GM13976 (cell line): ENCODE results near the gene C5orf22.
"Not testable (repeated sequence)": the region's sequence is repeated elsewhere in the genome, so short reads cannot be mapped to it uniquely, and the experiment has no call there.

Experiments
- DNase-seq: peaks from one replicate; pipeline ENCODE4 v3.0.0; 2012; ENCODE audit warnings: low spot score
- in situ Hi-C: fragments of 300-500 bp; cut with MboI; formaldehyde crosslinking; loops from one replicate; pipeline ENCODE4 v1.12.0; 2022; ENCODE audit warnings: low sequenced_read_pairs, mixed read lengths, inconsistent platforms; ENCODE audit not compliant: unreplicated experiment
- TF ChIP-seq, protein P1 (sequence below): IDR thresholded peaks from 2 replicates; pipeline ENCODE4 v1.5.1; 2012; ENCODE audit warnings: borderline replicate concordance, mild to moderate bottlenecking; ENCODE audit not compliant: insufficient read depth; ENCODE audit errors: extremely low read depth, missing control alignments, control extremely low read depth

The C5orf22 gene

DNA sequence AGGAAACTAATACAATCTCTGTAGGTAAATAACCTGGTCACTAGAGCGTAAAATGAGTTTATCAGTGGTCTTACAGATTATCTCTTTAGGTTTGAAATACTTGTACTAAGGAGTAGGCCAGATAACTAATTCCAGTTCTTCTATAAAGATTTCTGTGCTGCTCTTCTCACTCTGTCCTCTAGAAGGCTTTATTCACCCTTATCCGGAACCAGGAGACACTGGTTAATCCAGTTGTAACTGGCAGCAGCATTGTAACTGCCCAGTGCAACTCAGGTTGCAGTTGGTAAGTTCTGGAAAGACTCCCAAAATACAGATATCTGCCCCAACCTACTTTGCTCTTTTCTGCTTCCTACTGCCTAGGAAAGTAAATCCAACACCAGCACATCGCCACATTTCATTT, 19.8 kb downstream of the C5orf22 start:
- in situ Hi-C loops: no loop called here
- TF ChIP-seq, protein P1, sequence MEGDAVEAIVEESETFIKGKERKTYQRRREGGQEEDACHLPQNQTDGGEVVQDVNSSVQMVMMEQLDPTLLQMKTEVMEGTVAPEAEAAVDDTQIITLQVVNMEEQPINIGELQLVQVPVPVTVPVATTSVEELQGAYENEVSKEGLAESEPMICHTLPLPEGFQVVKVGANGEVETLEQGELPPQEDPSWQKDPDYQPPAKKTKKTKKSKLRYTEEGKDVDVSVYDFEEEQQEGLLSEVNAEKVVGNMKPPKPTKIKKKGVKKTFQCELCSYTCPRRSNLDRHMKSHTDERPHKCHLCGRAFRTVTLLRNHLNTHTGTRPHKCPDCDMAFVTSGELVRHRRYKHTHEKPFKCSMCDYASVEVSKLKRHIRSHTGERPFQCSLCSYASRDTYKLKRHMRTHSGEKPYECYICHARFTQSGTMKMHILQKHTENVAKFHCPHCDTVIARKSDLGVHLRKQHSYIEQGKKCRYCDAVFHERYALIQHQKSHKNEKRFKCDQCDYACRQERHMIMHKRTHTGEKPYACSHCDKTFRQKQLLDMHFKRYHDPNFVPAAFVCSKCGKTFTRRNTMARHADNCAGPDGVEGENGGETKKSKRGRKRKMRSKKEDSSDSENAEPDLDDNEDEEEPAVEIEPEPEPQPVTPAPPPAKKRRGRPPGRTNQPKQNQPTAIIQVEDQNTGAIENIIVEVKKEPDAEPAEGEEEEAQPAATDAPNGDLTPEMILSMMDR: no peak
- no peak for DNase-seq

DNA sequence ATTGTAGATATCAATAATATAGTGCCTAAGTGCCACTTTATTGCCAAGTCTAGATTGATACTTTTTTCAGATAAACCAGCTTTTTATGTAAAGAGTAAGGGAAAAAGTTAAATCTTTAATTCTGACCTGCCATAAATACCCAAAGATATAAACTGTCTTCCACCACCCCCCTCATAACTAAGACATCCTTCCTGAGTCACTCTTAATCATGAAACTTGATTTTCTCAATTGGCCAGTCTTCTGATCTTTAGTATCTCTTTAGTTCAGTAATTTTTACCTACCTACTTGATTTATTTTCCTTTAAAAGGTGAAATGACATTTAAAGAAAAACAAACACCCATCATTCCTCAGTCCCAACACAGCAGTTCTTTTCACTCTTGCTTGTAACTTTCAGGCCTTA, 21.8 kb downstream of the C5orf22 start:
- DNase-seq: no peak
- TF ChIP-seq, protein P1: no peak
- in situ Hi-C loops: no loop called here

GRCh38 chr5:31554552-31554951, 22.5 kb downstream of the C5orf22 start:
- TF ChIP-seq, protein P1: no peak
- in situ Hi-C loops: no loop called here
- DNase-seq: no peak

DNA sequence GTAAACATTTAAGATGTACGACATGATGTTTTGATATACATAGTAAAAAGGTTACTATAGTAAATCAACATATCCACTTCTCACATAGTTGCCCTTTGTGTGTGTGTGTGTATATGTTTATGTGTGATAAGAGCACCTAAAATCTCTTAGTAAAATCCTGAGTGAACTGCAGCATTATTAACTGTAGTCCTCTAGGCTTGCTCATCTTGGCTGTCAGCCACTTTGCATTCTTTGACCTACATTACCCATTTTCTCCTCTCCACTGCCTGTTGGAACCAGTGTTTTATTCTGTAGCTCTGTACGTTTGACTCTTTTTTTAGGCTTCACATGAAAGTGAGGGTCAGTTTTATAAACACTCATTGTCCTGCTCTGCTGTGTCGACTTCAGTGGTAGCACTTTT, 24.4 kb downstream of the C5orf22 start:
- TF ChIP-seq, protein P1: no peak
- in situ Hi-C loops: no loop called here
- DNase-seq: no peak

GRCh38 chr5:31559942-31560341, 27.8 kb downstream of the C5orf22 start:
- in situ Hi-C loops: no loop called here
- DNase-seq: no peak
- TF ChIP-seq, protein P1: no peak

- no peak for DNase-seq
- in situ Hi-C loops: no loop called here
- TF ChIP-seq, protein P1: no peak
These were observed 29.8 kb downstream of the C5orf22 start for GRCh38 chr5:31561946-31562345.

DNA sequence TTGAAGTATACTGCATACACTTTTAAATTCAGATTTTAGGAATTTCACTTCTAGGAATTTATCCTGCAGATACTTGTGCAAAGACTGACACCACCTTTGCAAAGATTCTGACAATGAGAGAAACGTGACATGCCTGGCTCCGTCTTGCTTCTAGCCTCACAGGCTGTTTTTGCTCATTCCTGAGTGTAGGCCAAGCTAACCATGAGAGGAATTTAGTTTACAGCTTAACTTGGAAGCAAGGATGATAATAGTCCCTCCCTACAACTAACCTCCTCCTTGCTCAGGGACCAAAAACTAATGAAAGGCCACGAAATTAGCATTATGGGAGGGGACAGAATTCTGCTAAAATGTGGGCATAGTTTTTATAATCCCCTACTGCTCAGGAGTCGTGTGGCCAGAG, 31.1 kb downstream of the C5orf22 start:
- no peak for DNase-seq
- in situ Hi-C loops: no loop called here
- TF ChIP-seq, protein P1: no peak

- in situ Hi-C loops, DNase-seq: not testable (repeated sequence)
These were observed 34.3 kb downstream of the C5orf22 start for GRCh38 chr5:31566362-31566761.
